H9 (cell line): ENCODE measurements around the gene SPECC1. TPM values are rescaled to one million over a fixed set of nuclear protein-coding genes. Genes with fewer than 3 reads are reported as not detected.

Source experiments
- DNase-seq: peaks from one replicate; pipeline ENCODE4 v3.0.0-alpha.2; 2017
- H2AFZ ChIP-seq: one replicate; pipeline ENCODE4 v1.6.1; 2013; ENCODE audit warnings: mild to moderate bottlenecking, low read length, control low read depth, moderate library complexity
- H2AK5ac ChIP-seq: 2 replicates; pipeline ENCODE4 v1.6.1; 2013; ENCODE audit warnings: low read length, control low read depth, mixed read lengths; ENCODE audit not compliant: insufficient read length
- H2BK120ac ChIP-seq: one replicate; pipeline ENCODE4 v1.6.1; 2013; ENCODE audit warnings: low read depth, mild to moderate bottlenecking, low read length, control low read depth, inconsistent platforms; ENCODE audit not compliant: poor library complexity, severe bottlenecking
- H2BK12ac ChIP-seq: 2 replicates; pipeline ENCODE4 v1.6.1; 2013; ENCODE audit warnings: low read length, control low read depth, mixed read lengths, low read depth; ENCODE audit not compliant: insufficient read length
- H2BK15ac ChIP-seq: 2 replicates; pipeline ENCODE4 v1.6.1; 2013; ENCODE audit warnings: low read depth, low read length, control low read depth
- H2BK20ac ChIP-seq: one replicate; pipeline ENCODE4 v1.6.1; 2013; ENCODE audit warnings: low read depth, mild to moderate bottlenecking, low read length, control low read depth, inconsistent platforms; ENCODE audit not compliant: poor library complexity, severe bottlenecking
- H2BK5ac ChIP-seq: 2 replicates; pipeline ENCODE4 v1.6.1; 2013; ENCODE audit warnings: low read length, control low read depth, mixed read lengths; ENCODE audit not compliant: insufficient read length
- H3K14ac ChIP-seq: 2 replicates; pipeline ENCODE4 v1.6.1; 2013; ENCODE audit warnings: low read length, control low read depth; ENCODE audit not compliant: insufficient read depth
- H3K18ac ChIP-seq: 2 replicates; pipeline ENCODE4 v1.6.1; 2013; ENCODE audit warnings: low read depth, mild to moderate bottlenecking, mixed read lengths, low read length, control low read depth; ENCODE audit not compliant: insufficient read length
- H3K23ac ChIP-seq: 2 replicates; pipeline ENCODE4 v1.6.1; 2013; ENCODE audit warnings: low read length, control low read depth, mixed read lengths, low read depth; ENCODE audit not compliant: insufficient read length
- H3K23me2 ChIP-seq: 2 replicates; pipeline ENCODE4 v1.6.1; 2013; ENCODE audit warnings: low read depth, mild to moderate bottlenecking, mixed read lengths, low read length, control low read depth; ENCODE audit not compliant: insufficient read length, poor library complexity, severe bottlenecking
- H3K27ac ChIP-seq: 2 replicates; pipeline ENCODE4 v1.5.1; 2013; ENCODE audit warnings: low read length, control low read depth, mixed read lengths, low read depth; ENCODE audit not compliant: insufficient read length
- H3K27me3 ChIP-seq: 2 replicates; pipeline ENCODE4 v1.6.1; 2013; ENCODE audit warnings: low read length, control low read depth, inconsistent platforms; ENCODE audit not compliant: insufficient read depth
- H3K4ac ChIP-seq: 2 replicates; pipeline ENCODE4 v1.6.1; 2013; ENCODE audit warnings: low read depth, mild to moderate bottlenecking, control low read depth, inconsistent platforms, low read length, moderate library complexity
- H3K4me1 ChIP-seq: 2 replicates; pipeline ENCODE4 v1.6.1; 2013; ENCODE audit warnings: low read length, control low read depth, inconsistent platforms; ENCODE audit not compliant: insufficient read depth
- H3K4me2 ChIP-seq: 2 replicates; pipeline ENCODE4 v1.6.1; 2013; ENCODE audit warnings: low read length, control low read depth, mixed read lengths; ENCODE audit not compliant: insufficient read length, insufficient read depth
- H3K56ac ChIP-seq: 2 replicates; pipeline ENCODE4 v1.6.1; 2013; ENCODE audit warnings: low read depth, mild to moderate bottlenecking, mixed read lengths, low read length, control low read depth; ENCODE audit not compliant: insufficient read length
- H3K79me1 ChIP-seq: 2 replicates; pipeline ENCODE4 v1.6.1; 2013; ENCODE audit warnings: low read depth, mild to moderate bottlenecking, moderate library complexity, low read length, control low read depth, inconsistent platforms; ENCODE audit not compliant: insufficient read depth, poor library complexity, severe bottlenecking
- H3K79me2 ChIP-seq: 2 replicates; pipeline ENCODE4 v1.6.1; 2013; ENCODE audit warnings: low read length, control low read depth, inconsistent platforms; ENCODE audit not compliant: insufficient read depth
- H3K9ac ChIP-seq: 2 replicates; pipeline ENCODE4 v1.6.1; 2013; ENCODE audit warnings: low read length, control low read depth, mixed read lengths; ENCODE audit not compliant: insufficient read length; ENCODE audit errors: extremely low read depth
- H3K9me3 ChIP-seq: one replicate; pipeline ENCODE4 v1.6.1; 2013; ENCODE audit warnings: low read depth, low read length, inconsistent platforms; ENCODE audit not compliant: control insufficient read depth
- H3T11ph ChIP-seq: one replicate; pipeline ENCODE4 v1.6.1; 2013; ENCODE audit warnings: mild to moderate bottlenecking, low read length, control low read depth, inconsistent platforms
- H4K20me1 ChIP-seq: one replicate; pipeline ENCODE4 v1.6.1; 2013; ENCODE audit not compliant: control insufficient read depth, insufficient read length, insufficient read depth
- H4K5ac ChIP-seq: 2 replicates; pipeline ENCODE4 v1.6.1; 2013; ENCODE audit warnings: low read depth, mild to moderate bottlenecking, mixed read lengths, low read length, control low read depth; ENCODE audit not compliant: insufficient read length
- H4K8ac ChIP-seq: replicated peaks from 2 replicates; pipeline ENCODE4 v1.6.1; 2013; ENCODE audit warnings: low read length, control low read depth, mixed read lengths, low read depth; ENCODE audit not compliant: insufficient read length
- H4K91ac ChIP-seq: 2 replicates; pipeline ENCODE4 v1.6.1; 2013; ENCODE audit warnings: low read depth, mild to moderate bottlenecking, moderate library complexity, mixed read lengths, low read length, control low read depth; ENCODE audit not compliant: insufficient read length
- H3K27ac Mint-ChIP-seq, 3 experiments: 2 replicates in 2 of 3; 3 replicates in 1 of 3; pipeline ENCODE4 v1.8.0; 2020 to 2021; ENCODE audit warnings: mixed read lengths in 3 of 3, mild to moderate bottlenecking in 1 of 3, moderate library complexity in 1 of 3
- H3K27me3 Mint-ChIP-seq: 2 replicates; pipeline ENCODE4 v1.8.0; 2021; ENCODE audit warnings: low read depth, mild to moderate bottlenecking, moderate library complexity, mixed read lengths
- H3K36me3 Mint-ChIP-seq, 3 experiments: 2 replicates in 2 of 3; 3 replicates in 1 of 3; pipeline ENCODE4 v1.8.0; 2020 to 2021; ENCODE audit warnings: low read depth in 3 of 3, mixed read lengths in 3 of 3; ENCODE audit not compliant: insufficient read depth in 1 of 3
- H3K4me1 Mint-ChIP-seq, 2 experiments: 2 replicates each; pipeline ENCODE4 v1.8.0; 2020; ENCODE audit warnings: mixed read lengths in 2 of 2
- H3K4me3 Mint-ChIP-seq, 2 experiments: 2 replicates in 1 of 2; 3 replicates in 1 of 2; pipeline ENCODE4 v1.8.0; 2020 to 2021; ENCODE audit warnings: mild to moderate bottlenecking in 2 of 2, mixed read lengths in 2 of 2, moderate library complexity in 1 of 2
- H3K9me3 Mint-ChIP-seq, 2 experiments: 2 replicates in 1 of 2; 3 replicates in 1 of 2; pipeline ENCODE4 v1.8.0; 2020; ENCODE audit warnings: mild to moderate bottlenecking in 2 of 2, mixed read lengths in 2 of 2, moderate library complexity in 1 of 2
- CTCF ChIP-seq: fragments of 200-600 bp; sonication (generic); conservative IDR thresholded peaks from 3 replicates; pipeline ENCODE4 v1.8.0; 2021; ENCODE audit warnings: antibody characterized with exemption, mild to moderate bottlenecking
- WGBS: extraction: QIAGEN DNeasy Blood & Tissue Kit; methylation state at CpG from one replicate; pipeline ENCODE4 v1.1.7; 2013; ENCODE audit warnings: missing lambda C conversion rate, low lambda C conversion rate, mixed read lengths; ENCODE audit not compliant: insufficient read length; ENCODE audit errors: extremely low coverage; 5-methylcytosine and 5-hydroxymethylcytosine counted together
- total RNA-seq: library from RNA; stranded (reverse); gene quantifications from 2 replicates; pipeline ENCODE4 v1.2.1, GENCODE V29; 2021

SPECC1 gene
- total RNA-seq, 1 experiment from 2014 or later = 65.7 TPM

- Histone ChIP-seq H3K18ac (no peak overlapping the region), H3K4ac (no peak overlapping the region), H2BK20ac (no peak overlapping the region), H3K4me2 (no peak overlapping the region), H4K8ac (no peak overlapping the region), H3K9ac (no peak overlapping the region), H3T11ph (no peak overlapping the region), H3K4me1 (no peaks in the 10 kb centered on the region; the same call in 1 of the 2 replicates), H3K14ac (no peak overlapping the region), H2BK5ac (no peak overlapping the region), H3K23ac (no peak overlapping the region), H3K9me3 (no peaks in the 10 kb centered on the region), H4K91ac (no peak overlapping the region), H3K27me3 (no peaks in the 10 kb centered on the region), H4K5ac (no peak overlapping the region), H2AK5ac (no peak overlapping the region), H3K79me2 (no peaks in the 10 kb centered on the region; the same call in 1 of the 2 replicates), H4K20me1 (peaks cover 2% of the 10 kb centered on the region), H3K23me2 (no peaks in the 10 kb centered on the region), H2AFZ (no peak overlapping the region), H3K27ac (no peak overlapping the region), H2BK120ac (no peak overlapping the region), H2BK12ac (no peak overlapping the region), H3K56ac (no peak overlapping the region), H3K79me1 (peaks cover 4% of the 10 kb centered on the region), H2BK15ac (no peak overlapping the region)
- WGBS = no CpG with 5 or more reads among the region's 4 CpGs
- Mint-ChIP-seq H3K4me3 (no peak overlapping the region), H3K27me3 (no peaks in the 10 kb centered on the region), H3K9me3 (peaks cover 3% of the 10 kb centered on the region in 2 experiments; a peak in 1 of 5 replicates), H3K4me1 (peaks cover 52 to 56% of the 10 kb centered on the region in 2 experiments), H3K27ac (no peak overlapping the region), H3K36me3 (peaks cover 3 to 8% (median 7%) of the 10 kb centered on the region in 3 experiments; a peak in 4 of 7 replicates)
- TF ChIP-seq CTCF = no peak
- no peak for DNase-seq
Measured at GRCh38 chr17:20217677-20218076, 208.5 kb downstream of the SPECC1 start.
